Left ventricle myocardium inferior (tissue), 1 donor: Measurements from ENCODE around the gene SNRNP200. TPM values are rescaled to one million over a fixed set of nuclear protein-coding genes. Genes with fewer than 3 reads are reported as not detected.
A peak's percentile ranks its signal among the peaks of the same experiment; 100 is the strongest.

Experiments
- DNase-seq: peaks from one replicate; pipeline ENCODE4 v3.0.0-alpha.2; 2020
- H3K27ac ChIP-seq: fragments of 200-600 bp; replicated peaks from 2 replicates; pipeline ENCODE4 v1.8.0; 2021
- H3K27me3 ChIP-seq: fragments of 200-600 bp; 2 replicates; pipeline ENCODE4 v1.8.0; 2021; ENCODE audit warnings: low read depth
- H3K36me3 ChIP-seq: fragments of 200-600 bp; 2 replicates; pipeline ENCODE4 v1.8.0; 2021
- H3K4me1 ChIP-seq: fragments of 200-600 bp; 2 replicates; pipeline ENCODE4 v1.8.0; 2021
- H3K4me3 ChIP-seq: fragments of 200-600 bp; 2 replicates; pipeline ENCODE4 v1.8.0; 2021; ENCODE audit warnings: mild to moderate bottlenecking, moderate library complexity
- H3K9me3 ChIP-seq: fragments of 200-600 bp; replicated peaks from 2 replicates; pipeline ENCODE4 v1.8.0; 2021
- CTCF ChIP-seq: fragments of 200-600 bp; IDR thresholded peaks from 2 replicates; pipeline ENCODE4 v1.8.0; 2021; ENCODE audit warnings: antibody characterized with exemption, mild to moderate bottlenecking, borderline replicate concordance
- intact Hi-C: fragments of 100-400 bp; cut with micrococcal nuclease; formaldehyde crosslinking; loops from one replicate; pipeline ENCODE4 v1.11.0; 2022
- total RNA-seq: library from RNA; stranded (reverse); fragmentation: NEBNext Ultra II Directional; extraction: Animal tissue kit (Norgen Biotek cat#: 25700); gene quantifications from one replicate; pipeline ENCODE4 v1.2.1, GENCODE V29; 2021
- donor health status: DM: no; HTN: yes; CAD: no; lungs with severe emphysema.

Gene SNRNP200
- total RNA-seq, 1 donor from 2014 or later = 54.8 TPM

- H3K9me3 ChIP-seq = no peaks in the 10 kb centered on the region
- H3K4me3 ChIP-seq = no peak overlapping the region
- H3K27ac ChIP-seq = no peak overlapping the region
- no peaks in the 10 kb centered on the region for H3K36me3 ChIP-seq
- peaks cover 20% of the 10 kb centered on the region for H3K4me1 ChIP-seq
- TF ChIP-seq CTCF = no peak
- intact Hi-C loops = no loop called here
- DNase-seq = no peak
- peaks cover 80% of the 10 kb centered on the region for H3K27me3 ChIP-seq
These were observed 14.1 kb upstream of the SNRNP200 start for GRCh38 chr2:96319396-96319795.

GRCh38 chr2:96318723-96319122 lies 13.4 kb upstream of the SNRNP200 start:
- intact Hi-C loops = no loop called here
- Histone ChIP-seq H3K27ac (no peak overlapping the region), H3K27me3 (peaks cover 73% of the 10 kb centered on the region), H3K4me3 (no peak overlapping the region), H3K4me1 (peaks cover 20% of the 10 kb centered on the region), H3K36me3 (no peaks in the 10 kb centered on the region), H3K9me3 (no peaks in the 10 kb centered on the region)
- no peak for TF ChIP-seq CTCF
- DNase-seq = no peak

- no peak overlapping the region for H3K27ac ChIP-seq
- H3K4me3 ChIP-seq = no peak overlapping the region
- no peak for TF ChIP-seq CTCF
- no peaks in the 10 kb centered on the region for H3K36me3 ChIP-seq
- no peaks in the 10 kb centered on the region for H3K9me3 ChIP-seq
- no peak for DNase-seq
- intact Hi-C loops = no loop called here
- peaks cover 62% of the 10 kb centered on the region for H3K27me3 ChIP-seq
- peaks cover 20% of the 10 kb centered on the region for H3K4me1 ChIP-seq
These were observed 12.2 kb upstream of the SNRNP200 start for GRCh38 chr2:96317584-96317997.

- DNase-seq = no peak
- Histone ChIP-seq H3K9me3 (no peaks in the 10 kb centered on the region), H3K4me3 (no peak overlapping the region), H3K4me1 (peaks cover 16% of the 10 kb centered on the region), H3K36me3 (no peaks in the 10 kb centered on the region), H3K27me3 (peaks cover 56% of the 10 kb centered on the region), H3K27ac (no peak overlapping the region)
- intact Hi-C loops = no loop called here
- TF ChIP-seq CTCF = no peak
These were observed 11.7 kb upstream of the SNRNP200 start for GRCh38 chr2:96316999-96317398.

- TF ChIP-seq CTCF = no peak
- H3K36me3 ChIP-seq = no peaks in the 10 kb centered on the region
- H3K4me1 ChIP-seq = peaks cover 2% of the 10 kb centered on the region
- no peaks in the 10 kb centered on the region for H3K9me3 ChIP-seq
- DNase-seq = no peak
- intact Hi-C loops = no loop called here
- no peak overlapping the region for H3K4me3 ChIP-seq
- peaks cover 42% of the 10 kb centered on the region for H3K27me3 ChIP-seq
- peak overlapping the region; percentile 27 for H3K27ac ChIP-seq
These were observed 10.2 kb upstream of the SNRNP200 start for GRCh38 chr2:96315400-96316071.

- Histone ChIP-seq H3K9me3 (no peaks in the 10 kb centered on the region), H3K4me3 (no peak overlapping the region), H3K4me1 (no peaks in the 10 kb centered on the region), H3K27ac (no peak overlapping the region), H3K36me3 (no peaks in the 10 kb centered on the region), H3K27me3 (peaks cover 36% of the 10 kb centered on the region)
- intact Hi-C loops = no loop called here
- DNase-seq = no peak
- TF ChIP-seq CTCF = no peak
These were observed 9.7 kb upstream of the SNRNP200 start for GRCh38 chr2:96315005-96315399.
